ENCODE results near the gene LYZL6. TPM values are rescaled to one million over a fixed set of nuclear protein-coding genes. Genes with fewer than 3 reads are reported as not detected.
A peak's percentile ranks its signal among the peaks of the same experiment; 100 is the strongest.
"Not testable (repeated sequence)": the region's sequence is repeated elsewhere in the genome, so short reads cannot be mapped to it uniquely, and the experiment has no call there.

LYZL6 gene
- total RNA-seq, 1 donor from 2014 or later, result not detected

DNA sequence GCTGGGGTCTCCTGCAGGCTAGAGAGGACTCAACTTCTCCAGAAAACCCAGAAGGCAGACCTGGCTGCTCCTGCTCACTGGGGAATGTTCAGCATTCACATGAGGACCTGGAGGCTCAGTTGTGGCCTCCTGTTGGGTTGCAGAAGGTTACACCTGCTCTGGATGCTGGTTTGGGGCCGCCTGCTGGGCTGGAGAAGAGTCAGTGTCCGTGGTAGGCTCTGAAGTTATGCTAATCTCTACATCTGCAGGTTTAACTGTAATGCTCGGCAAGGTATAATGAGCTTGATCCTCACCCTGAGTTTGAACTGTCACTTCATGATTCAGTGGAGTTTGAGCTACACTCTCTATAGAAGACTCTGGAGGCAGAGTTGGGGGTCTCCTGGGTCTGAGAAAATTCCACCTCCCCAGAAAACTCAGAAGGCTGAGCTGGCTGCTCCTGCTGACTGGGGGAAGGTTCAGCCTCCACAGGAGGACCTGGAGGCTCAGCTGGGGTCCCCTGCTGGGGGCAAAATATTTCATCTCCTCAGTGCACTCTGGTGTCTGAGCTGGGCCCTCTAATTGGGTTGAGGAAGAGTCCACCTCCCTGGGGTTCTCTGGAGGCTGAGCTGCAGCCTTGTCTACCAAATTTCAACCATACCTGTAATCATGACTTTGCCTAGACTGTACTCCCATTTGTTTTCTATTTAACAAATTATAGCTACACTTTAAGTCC, 36.4 kb downstream of the LYZL6 start:
- DNase-seq (ENCODE audit: low read depth in 2 of 2), result no peak

DNA sequence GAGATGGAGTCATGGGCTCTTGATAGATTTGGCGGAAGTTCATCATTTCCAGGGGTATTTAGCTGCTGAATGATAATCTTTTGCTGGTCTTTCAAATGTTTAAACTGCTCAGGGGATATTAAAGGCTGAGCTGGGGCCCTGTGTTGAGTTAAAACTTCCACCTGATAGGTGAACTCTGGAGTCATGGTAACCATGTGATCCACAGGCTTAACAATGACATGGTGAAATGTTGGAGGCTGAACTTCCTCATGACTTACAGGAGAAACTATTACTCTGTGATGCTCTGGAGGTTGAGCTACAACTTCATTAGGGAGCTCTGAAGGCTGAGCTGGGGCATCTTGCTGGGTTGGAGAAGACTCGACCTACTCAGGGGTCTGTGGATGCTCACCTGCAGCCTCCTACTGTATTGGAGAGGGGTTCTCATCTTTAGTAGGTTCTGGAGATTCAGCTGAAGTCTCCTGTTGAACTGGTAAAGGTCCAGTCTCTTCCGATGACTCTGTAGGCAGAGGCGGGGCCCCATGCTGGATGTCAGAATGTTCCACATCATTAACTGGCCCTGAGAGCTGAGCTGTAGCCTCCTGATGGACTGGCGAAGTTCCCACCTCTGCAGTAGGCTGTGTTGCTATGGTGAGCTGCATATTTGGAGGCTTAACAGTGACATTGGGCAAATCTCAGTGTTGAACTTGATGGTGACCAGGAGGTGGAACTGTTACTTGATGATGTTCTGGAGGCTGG, 37.2 kb downstream of the LYZL6 start:
- no peak for DNase-seq (ENCODE audit: low read depth in 2 of 2)

DNA sequence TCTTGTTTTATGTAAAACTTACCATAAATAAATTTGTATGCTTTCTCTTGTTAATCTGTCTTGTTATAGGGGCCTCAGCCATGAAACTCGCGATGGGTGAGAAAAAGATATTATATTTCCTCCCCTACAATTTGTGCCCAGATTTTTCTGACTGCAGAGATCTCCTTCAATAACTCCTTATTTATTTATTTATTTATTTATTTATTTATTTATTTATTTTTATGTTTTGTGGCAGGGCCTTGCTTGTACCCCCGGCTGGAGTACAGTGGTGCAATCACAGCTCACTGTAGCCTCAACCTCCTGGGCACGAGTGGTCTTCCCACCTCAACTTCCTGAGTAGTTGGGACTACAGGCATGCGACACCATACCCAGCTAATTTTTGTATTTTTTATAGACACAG, 40.1 kb downstream of the LYZL6 start:
- no peak for DNase-seq (ENCODE audit: low read depth in 2 of 2)

DNA sequence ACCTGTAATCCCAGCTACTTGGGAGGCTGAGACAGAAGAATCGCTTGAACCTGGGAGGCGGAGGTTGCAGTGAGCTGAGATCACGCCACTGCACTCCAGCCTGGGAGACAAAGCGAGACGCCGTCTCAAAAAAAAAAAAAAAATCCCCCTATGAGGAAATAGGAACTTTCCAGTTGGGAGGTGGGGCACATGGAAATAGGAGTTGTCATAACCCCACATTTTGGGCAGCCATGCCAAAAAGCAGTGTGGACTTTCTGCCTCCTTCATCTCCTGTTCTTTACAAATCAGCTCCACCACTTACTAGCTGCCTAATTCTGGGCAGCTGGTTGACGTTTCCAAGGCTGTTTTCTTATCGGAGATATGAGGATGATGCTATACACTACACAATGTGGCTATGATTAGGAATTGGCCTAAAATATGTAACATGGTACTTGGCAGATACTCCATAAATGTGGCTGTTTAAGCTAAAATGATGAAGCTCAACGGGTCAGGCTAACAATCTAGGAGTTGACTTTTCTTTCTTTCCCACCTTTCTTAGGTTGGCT, 41.8 kb downstream of the LYZL6 start:
- no peak for DNase-seq (ENCODE audit: low read depth in 2 of 2)

DNA sequence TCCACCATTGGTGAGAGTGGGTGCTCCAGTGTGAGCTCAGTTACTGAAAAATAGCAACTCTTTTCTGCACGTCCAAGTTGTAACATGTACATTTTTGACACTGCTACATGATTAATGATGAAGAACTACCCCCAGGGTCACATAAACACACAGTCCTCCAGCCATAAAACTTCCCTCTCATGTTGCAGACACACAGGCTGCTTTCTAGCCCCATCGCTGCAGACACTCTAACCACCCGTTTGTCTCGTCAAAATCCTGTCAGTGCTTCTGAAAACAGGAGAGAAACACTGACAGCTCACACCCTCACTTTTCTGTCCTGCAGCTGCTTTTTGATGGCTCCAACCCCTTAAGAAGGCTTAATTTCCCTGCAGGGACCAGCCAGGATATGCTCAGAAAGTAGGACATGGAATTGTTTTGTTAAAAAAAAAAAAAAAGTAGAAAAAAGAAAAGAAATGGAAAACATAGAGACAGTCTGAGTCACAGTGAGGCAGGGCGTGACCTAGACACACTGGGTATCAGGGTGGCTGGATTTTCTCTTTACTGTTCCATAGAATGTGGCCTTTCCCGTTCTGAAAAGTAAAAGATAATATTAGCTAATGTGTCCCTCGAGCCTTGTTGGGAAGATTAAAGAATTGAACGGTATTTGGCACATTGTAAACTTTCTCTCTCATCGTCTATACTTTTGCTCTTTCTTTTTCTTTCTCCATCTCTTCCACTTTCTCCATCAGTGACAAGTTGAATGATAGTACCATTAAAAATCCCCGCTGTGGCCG, 42.6 kb downstream of the LYZL6 start:
- no peak for DNase-seq (ENCODE audit: low read depth in 2 of 2)

DNA sequence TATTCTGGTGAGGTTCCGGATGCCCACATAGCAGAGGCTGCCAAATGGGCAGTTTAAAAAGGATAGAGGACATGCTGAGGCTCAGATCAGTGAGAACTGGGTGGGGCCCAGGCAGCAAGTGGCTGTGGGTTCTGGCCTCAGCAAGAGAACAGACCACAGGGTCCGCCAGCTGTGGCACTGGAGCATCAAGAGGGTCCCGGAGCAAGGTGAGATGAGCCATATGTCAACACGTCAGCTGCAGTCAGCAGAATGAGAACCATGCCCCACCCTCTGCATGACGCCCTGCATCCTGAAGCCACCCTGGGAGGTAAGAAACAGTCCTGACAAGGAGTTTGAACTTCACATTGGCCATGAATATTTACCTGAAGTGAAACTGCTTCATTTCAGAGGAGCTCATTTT, 43.2 kb downstream of the LYZL6 start:
- DNase-seq (ENCODE audit: low read depth in 2 of 2), result no peak

DNA sequence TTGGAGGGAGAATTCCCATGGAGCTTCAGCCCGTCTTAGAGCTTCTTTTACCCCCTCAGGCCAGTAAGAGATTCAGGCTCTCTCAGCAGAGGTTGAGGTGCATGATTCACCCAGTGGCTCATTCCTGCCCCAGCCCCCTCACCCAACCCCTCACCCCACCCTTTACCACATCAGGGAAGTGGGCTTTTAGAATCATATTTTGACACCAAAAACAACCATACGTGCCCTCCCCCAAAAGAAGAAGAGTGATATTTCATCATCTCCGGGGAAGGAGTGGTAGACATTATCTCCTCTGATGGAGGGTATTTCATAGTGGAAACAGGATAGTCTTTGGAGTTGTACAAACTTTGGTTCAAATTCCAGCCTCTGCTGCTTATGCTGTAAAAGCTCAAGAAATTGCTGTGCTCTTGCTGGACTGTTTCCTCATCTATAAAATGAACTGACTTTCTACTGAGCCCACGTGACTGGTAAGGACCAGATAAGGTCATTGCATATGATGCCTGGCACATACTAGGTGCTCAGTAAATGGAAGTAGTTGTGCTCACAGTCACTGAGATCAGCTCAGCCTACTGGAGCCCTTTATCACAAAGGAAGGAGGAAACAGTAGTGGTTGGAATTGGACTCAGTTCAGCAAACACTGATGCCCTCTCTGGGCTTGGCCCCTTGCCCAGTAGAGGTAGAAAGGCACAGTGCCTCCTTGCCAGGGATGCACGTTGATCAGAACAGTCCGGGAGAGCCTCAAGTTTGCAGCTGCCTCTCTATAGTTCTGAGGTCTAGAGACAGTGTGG, 45.0 kb downstream of the LYZL6 start:
- no peak for DNase-seq (ENCODE audit: low read depth in 2 of 2)

DNA sequence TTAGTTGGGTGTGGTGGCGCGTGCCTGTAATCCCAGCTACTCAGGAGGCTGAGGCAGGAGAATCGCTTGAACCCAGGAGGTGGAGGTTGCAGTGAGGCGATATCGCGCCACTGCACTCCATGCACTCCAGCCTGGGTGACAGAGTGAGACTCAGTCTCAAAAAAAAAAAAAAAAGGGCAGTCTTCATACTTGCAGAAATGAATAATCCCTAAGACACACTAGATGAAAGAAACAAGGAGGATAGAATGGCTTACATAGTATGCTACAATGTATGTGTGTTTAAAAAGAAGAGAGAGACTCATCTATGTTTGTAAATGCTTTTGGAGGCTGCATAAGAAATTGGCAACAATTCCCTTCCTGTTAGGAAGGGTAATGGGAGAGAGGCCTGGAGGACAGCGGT, 45.7 kb downstream of the LYZL6 start:
- DNase-seq (ENCODE audit: low read depth in 2 of 2), result not testable (repeated sequence)

GRCh38 chr17:35895636-35896587, 47.6 kb downstream of the LYZL6 start:
- no peak for DNase-seq (ENCODE audit: low read depth in 2 of 2)

- no peak for DNase-seq (ENCODE audit: low read depth in 2 of 2)
Observed at GRCh38 chr17:35894206-35894605, 49.3 kb downstream of the LYZL6 start.

DNA sequence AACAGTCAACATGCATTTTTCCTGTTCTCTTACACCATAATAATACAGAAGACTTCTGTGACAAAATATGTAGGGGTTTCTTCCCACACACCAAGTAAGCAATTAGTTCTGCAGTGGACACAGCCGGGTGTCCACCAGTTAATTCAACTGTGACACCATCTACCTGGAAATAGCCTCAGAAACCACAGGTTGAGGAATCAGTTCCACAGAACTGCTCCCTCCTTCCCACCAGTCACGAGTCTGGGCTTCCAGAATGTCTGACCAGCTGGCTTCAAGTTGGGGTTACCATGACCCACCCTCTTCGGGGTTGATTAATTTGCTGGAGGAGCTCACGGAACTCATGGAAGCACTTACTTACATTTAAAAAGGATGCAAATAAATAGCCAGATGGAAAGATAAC, 49.8 kb downstream of the LYZL6 start:
- no peak for DNase-seq (ENCODE audit: low read depth in 2 of 2)

DNA sequence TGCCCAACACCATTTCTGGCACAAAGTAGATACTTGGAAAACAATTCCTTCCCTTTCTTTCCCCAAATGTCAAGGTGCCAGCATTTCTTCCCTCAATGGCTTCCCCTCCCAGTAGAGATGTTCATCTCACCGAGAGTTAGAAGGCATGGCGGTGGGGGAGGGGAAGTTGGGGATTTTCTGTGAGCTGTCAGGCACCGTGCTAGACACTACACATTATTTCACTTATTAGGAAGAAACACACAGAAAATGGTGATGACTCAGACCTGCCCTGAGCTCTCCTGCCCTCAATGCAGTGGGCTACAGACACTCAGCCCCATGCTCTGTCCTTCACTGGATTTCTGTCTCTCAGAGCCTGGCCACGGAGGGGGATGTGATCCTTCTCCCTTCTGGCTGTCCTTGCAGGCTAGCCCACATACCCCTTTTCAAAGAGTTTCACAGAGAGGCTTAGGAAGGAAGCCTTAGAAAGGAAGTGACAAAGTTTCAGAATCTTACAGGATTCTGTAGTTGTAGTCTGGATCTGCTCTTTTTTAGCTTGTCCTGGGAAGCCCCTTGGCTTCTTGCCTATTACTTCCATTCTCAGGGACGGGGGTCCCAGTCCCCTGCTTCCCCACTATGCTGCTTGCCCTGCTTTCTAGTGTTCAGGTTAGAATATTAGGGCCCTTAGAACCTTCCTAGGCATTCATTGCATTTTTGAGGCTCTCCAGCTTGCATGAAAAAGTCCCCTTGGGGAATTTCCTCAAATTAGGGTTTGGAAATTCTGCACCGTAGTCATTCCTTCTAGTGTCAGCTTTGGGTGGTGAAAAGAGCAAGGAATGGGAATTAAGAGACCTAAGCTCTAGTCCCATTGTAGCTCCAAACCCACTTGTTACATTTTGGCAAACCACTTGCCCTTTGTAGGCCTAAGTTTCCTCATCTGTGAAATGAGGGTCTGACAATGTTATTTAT, 51.1 kb downstream of the LYZL6 start:
- peak in 1 of 2 donors; percentile 37 for DNase-seq (ENCODE audit: low read depth in 2 of 2)

- DNase-seq (ENCODE audit: low read depth in 2 of 2), result no peak
Observed at GRCh38 chr17:35891269-35891668, 52.2 kb downstream of the LYZL6 start.

GRCh38 chr17:35890774-35891155, 52.7 kb downstream of the LYZL6 start:
- no peak for DNase-seq (ENCODE audit: low read depth in 2 of 2)

DNA sequence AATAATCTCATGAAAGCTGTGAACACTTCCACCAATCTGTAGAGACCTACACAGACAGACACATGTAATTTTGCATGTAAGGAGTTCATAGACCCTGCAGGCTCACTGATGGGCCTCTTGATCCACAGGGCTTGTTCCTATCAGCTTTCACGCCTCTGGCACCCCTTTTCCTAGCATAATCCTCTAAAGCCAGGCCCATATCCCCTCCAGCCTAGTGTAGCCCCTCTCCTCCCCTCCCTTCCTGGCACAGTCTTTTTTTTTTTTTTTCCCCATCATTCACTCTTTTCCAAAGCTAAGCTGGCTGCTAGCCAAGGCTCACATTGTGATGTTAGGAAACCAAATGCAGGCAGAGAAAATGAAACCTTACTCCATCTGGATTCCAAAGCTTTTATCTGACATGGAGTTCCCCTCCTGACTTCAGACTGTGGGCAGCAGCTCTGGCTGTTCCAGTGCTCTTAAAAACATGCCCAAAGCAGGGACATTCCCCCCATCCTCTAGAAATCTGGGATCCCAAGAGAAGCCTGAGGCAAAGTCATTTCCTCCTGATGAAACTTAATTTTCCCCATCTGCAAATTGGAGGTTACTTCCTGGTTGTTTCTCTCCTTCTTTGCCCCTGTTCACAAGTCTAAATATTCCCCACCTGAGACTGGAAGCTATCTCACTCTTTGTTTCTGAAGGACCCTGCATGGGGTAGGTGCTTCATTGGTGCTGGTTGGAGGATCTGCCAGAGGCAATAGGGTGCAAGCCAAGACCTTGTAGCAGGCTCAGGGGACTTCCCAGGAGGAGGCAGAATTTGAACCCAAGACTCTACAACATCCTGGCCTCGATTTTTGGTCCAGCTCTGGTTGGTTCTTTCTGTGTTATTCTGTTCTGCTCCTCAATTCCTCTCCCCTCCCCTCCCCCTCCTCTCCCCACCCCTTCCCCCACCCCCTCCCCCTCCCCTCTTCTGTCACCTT, 53.4 kb downstream of the LYZL6 start:
- peak; percentile 56 to 89 for DNase-seq (ENCODE audit: low read depth in 2 of 2)

DNA sequence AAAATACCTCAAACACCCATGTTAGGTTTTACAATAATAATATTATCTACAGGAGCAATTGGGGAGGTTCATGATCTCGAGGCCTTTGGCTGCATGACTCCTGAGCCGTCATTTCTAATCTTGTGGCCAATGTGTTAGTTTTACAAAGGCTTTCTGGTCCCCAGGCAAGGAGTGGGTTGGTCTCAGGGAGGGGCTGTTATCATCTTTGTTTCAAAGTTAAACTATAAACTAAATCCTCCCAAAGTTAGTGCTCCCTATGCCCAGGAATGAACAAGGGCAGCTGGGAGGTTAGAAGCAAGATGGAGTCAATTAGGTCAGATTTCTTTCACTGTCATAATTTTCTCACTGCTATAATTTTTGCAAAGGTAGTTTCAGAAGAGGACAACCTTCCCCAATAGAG, 54.3 kb downstream of the LYZL6 start:
- no peak for DNase-seq (ENCODE audit: low read depth in 2 of 2)
